ENCODE results near the gene IMMP2L. TPM values are rescaled to one million over a fixed set of nuclear protein-coding genes. Genes with fewer than 3 reads are reported as not detected.

IMMP2L gene
- total and polyA plus RNA-seq, 2 of the 13 experiments (the other 11 are each of a cell fraction or from before 2014, with no cell fraction given) = 7.8 to 16.9 TPM

GRCh38 chr7:111160297-111160696 is 402.0 kb downstream of the IMMP2L start:
- no peak for DNase-seq (ENCODE audit: low spot score)
- in situ Hi-C loops (cut with HindIII; ENCODE audit: extremely low pct_ligation_motif_present, low pct_unique_long_range_greater_than_20kb) (no loop called here), intact Hi-C loops (cut with micrococcal nuclease; ENCODE audit: unreplicated experiment) (no loop called here)
- CTCF ChIA-PET (ENCODE audit: low intra/inter-chr PET ratio, low total read pairs) = no interaction called here
- Histone ChIP-seq H3K9ac (ENCODE audit: insufficient read depth, low read depth, low read length) (no peak overlapping the region), H3K27ac (ENCODE audit: extremely low read length, insufficient read depth, low read length) (no peak overlapping the region), H3K4me1 (ENCODE audit: insufficient read depth, low read length) (peaks cover 15% of the 10 kb centered on the region), H3K79me2 (ENCODE audit: insufficient read depth, low read length) (no peaks in the 10 kb centered on the region), H3K9me3 (ENCODE audit: low read length) (no peaks in the 10 kb centered on the region), H3K4me2 (ENCODE audit: low read depth, low read length) (no peak overlapping the region), H3K4me3 (replicated peaks in 1 of 3; ENCODE audit: insufficient read depth in 1 of 3, low read depth in 2 of 3, low read length in 3 of 3) (no peak overlapping the region), H2AFZ (ENCODE audit: low read length) (no peak overlapping the region), H3K36me3 (replicated peaks in 1 of 2; ENCODE audit: control insufficient read depth in 1 of 2, insufficient read depth in 2 of 2, low read length in 2 of 2) (no peaks in the 10 kb centered on the region), H3K27me3 (ENCODE audit: control insufficient read depth in 1 of 2, insufficient read depth in 2 of 2, low read length in 2 of 2) (no peaks in the 10 kb centered on the region), H4K20me1 (ENCODE audit: insufficient read depth, low read length) (no peaks in the 10 kb centered on the region)
- ATAC-seq = no peak
- no peak for FAIRE-seq
- TF ChIP-seq ZNF496 (CRISPR knock-in tag; IDR thresholded peaks at IDR 0.05; ENCODE audit: insufficient replicate concordance) (no peak), NFIB (CRISPR knock-in tag; IDR thresholded peaks at IDR 0.05; ENCODE audit: borderline replicate concordance) (no peak), ZNF629 (CRISPR knock-in tag; conservative IDR thresholded peaks at IDR 0.05) (no peak), ZNF446 (CRISPR knock-in tag; IDR thresholded peaks at IDR 0.05) (no peak), ATAD3A (CRISPR knock-in tag; IDR thresholded peaks at IDR 0.05) (no peak), CBX1 (IDR thresholded peaks at IDR 0.05; ENCODE audit: low read depth) (no peak), RBFOX2 (IDR thresholded peaks at IDR 0.05; ENCODE audit: low read depth, low read length) (no peak), CCDC6 (CRISPR knock-in tag; IDR thresholded peaks at IDR 0.05) (no peak), ZNF800 (CRISPR knock-in tag; IDR thresholded peaks at IDR 0.05) (no peak), ZNF335 (CRISPR knock-in tag; IDR thresholded peaks at IDR 0.05) (no peak), SETDB1 (CRISPR knock-in tag; IDR thresholded peaks at IDR 0.05; ENCODE audit: borderline replicate concordance) (no peak), LCORL (IDR thresholded peaks at IDR 0.05) (no peak), LCORL (CRISPR knock-in tag; IDR thresholded peaks at IDR 0.05) (no peak), ZNF333 (CRISPR knock-in tag; IDR thresholded peaks at IDR 0.05; ENCODE audit: borderline replicate concordance) (no peak), ZNF143 (CRISPR knock-in tag; IDR thresholded peaks at IDR 0.05) (no peak), ZBTB26 (CRISPR knock-in tag; IDR thresholded peaks at IDR 0.05; ENCODE audit: borderline replicate concordance) (no peak)
- TF ChIP-seq, protein P1, sequence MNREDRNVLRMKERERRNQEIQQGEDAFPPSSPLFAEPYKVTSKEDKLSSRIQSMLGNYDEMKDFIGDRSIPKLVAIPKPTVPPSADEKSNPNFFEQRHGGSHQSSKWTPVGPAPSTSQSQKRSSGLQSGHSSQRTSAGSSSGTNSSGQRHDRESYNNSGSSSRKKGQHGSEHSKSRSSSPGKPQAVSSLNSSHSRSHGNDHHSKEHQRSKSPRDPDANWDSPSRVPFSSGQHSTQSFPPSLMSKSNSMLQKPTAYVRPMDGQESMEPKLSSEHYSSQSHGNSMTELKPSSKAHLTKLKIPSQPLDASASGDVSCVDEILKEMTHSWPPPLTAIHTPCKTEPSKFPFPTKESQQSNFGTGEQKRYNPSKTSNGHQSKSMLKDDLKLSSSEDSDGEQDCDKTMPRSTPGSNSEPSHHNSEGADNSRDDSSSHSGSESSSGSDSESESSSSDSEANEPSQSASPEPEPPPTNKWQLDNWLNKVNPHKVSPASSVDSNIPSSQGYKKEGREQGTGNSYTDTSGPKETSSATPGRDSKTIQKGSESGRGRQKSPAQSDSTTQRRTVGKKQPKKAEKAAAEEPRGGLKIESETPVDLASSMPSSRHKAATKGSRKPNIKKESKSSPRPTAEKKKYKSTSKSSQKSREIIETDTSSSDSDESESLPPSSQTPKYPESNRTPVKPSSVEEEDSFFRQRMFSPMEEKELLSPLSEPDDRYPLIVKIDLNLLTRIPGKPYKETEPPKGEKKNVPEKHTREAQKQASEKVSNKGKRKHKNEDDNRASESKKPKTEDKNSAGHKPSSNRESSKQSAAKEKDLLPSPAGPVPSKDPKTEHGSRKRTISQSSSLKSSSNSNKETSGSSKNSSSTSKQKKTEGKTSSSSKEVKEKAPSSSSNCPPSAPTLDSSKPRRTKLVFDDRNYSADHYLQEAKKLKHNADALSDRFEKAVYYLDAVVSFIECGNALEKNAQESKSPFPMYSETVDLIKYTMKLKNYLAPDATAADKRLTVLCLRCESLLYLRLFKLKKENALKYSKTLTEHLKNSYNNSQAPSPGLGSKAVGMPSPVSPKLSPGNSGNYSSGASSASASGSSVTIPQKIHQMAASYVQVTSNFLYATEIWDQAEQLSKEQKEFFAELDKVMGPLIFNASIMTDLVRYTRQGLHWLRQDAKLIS (CRISPR knock-in tag; IDR thresholded peaks at IDR 0.05) = no peak
- POLR2A ChIA-PET = no interaction called here
- no TSS peak for BruUV-seq (replicated peaks)

All from HepG2 (cell line).